HG03571 (cell line): ENCODE data around the gene HDAC4.

ENCODE experiments used
- ATAC-seq: cut with Tn5 transposase; IDR thresholded peaks from one replicate; pipeline ENCODE4 v1.9.1; 2021; ENCODE audit not compliant: unreplicated experiment

Gene HDAC4

DNA sequence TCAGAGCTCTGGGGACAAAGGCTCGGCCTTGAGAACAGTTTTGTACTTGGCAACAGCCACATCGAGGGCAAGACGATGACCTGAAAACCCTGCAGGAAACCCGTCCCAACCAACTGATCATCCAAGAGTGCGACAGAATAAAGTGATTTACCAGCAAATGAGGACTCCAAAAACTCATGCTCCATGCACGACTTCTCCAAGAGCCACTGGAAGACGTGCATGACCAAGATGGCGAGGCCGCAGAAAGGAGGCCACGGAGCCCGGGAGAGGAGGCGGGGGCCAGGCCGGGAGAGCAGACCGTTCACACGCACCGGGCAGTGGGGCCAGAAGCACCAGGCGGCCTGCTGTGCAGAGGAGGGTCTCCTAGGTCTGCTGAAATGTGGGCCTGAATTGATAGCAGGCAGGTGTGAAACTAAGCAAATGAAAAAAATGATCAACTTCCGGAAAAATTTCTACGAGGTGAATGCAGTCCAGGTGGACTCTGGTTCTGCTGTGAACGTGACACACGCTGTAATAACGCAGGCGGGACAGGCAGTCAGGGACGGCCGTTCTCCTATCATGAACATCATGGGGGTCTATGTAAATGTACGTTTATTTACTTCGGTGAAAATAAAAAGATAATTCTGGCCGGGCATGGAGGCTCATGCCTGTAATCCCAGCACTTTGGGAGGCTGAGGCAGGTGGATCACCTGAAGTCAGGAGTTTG, 252.2 kb downstream of the HDAC4 start:
- no peak for ATAC-seq

DNA sequence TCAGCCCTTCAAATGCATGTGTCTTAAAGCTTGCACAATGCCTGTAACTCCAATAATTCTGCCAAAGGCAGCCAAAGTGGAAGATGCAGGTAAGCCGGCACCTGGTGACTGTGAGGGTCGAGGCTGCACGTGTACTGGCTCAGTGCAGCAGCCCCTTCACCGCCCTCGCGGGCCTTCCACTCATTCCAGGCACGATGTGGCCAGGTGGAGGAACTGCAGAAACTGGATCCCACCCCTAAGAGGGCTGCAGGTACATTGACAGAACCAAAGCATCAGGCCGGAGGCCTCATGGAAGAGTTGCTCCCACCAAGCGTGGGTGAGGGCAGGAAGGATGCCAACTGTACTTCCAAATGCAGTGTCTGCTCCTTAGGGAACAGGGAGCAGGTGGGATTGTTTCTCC, 253.4 kb downstream of the HDAC4 start:
- ATAC-seq: no peak

- ATAC-seq: no peak
Observed at GRCh38 chr2:239146741-239147181, 254.1 kb downstream of the HDAC4 start.

DNA sequence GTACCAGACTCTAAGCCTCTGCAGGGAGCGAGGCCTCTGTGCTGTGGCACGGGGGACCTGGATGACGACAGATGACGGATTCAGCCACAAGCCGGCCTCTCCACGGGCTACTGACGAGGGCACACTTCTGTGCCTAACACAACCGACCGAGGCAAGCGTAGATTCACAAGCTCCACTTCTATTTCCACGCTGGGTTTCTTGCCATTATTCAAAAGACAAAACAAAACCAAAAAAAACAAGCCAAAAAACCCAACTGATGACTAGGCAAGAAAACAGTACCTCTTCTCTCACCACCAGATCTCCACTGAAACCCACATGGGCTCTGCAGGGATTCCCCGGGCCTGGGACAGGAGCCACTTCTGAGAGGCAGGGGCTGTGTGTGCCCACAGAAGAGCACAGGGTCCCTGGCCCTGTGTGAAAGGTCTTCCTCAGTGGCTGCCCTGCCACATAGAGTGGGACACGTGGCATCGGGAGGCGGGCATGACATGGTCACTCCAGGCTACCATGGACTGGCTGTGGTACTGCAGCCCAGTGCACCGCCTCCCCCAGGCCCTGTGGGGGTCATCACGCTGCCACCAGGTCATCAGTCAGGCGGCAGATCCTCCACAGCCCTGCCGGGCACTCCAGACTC, 254.7 kb downstream of the HDAC4 start:
- no peak for ATAC-seq

DNA sequence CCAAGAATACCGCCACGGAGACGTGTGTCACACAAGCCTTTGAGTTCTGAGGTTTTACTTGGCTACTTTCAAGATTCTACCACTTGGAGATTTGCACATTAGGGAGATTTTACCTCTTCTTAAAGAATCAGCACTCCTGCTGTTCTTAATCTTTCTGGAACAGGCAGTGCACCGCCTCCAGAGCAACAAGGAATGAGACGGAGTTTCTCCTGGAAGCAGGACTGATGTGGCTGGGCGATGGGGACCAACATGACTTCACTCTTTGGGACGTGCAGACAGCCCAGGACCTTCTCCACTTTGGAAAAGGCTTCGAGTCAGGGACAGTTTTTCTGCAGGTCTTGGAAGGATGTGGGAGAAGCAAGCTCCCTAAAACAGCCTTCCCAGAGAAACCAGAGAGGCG, 255.2 kb downstream of the HDAC4 start:
- ATAC-seq: no peak

- no peak for ATAC-seq
Observed at GRCh38 chr2:239145106-239145505, 255.7 kb downstream of the HDAC4 start.

DNA sequence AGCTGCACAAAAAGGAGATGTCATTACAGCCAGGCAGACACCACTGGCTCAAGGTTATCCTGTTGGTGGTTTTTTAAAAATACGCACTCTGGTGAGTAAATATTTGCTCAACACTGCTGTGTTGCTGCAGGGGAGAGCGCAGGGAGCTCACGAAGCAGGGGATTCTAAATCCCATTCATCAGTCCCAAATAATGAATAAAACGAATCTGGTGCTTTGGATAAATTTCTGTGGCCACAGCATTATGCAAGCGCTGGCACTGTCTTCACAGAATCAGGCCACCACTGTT, 256.2 kb downstream of the HDAC4 start:
- ATAC-seq: no peak

- ATAC-seq: no peak
Observed at GRCh38 chr2:239143858-239144712, 256.7 kb downstream of the HDAC4 start.

GRCh38 chr2:239142806-239143205, 258.0 kb downstream of the HDAC4 start:
- ATAC-seq: no peak

- ATAC-seq: no peak
Observed at GRCh38 chr2:239142296-239142695, 258.5 kb downstream of the HDAC4 start.

DNA sequence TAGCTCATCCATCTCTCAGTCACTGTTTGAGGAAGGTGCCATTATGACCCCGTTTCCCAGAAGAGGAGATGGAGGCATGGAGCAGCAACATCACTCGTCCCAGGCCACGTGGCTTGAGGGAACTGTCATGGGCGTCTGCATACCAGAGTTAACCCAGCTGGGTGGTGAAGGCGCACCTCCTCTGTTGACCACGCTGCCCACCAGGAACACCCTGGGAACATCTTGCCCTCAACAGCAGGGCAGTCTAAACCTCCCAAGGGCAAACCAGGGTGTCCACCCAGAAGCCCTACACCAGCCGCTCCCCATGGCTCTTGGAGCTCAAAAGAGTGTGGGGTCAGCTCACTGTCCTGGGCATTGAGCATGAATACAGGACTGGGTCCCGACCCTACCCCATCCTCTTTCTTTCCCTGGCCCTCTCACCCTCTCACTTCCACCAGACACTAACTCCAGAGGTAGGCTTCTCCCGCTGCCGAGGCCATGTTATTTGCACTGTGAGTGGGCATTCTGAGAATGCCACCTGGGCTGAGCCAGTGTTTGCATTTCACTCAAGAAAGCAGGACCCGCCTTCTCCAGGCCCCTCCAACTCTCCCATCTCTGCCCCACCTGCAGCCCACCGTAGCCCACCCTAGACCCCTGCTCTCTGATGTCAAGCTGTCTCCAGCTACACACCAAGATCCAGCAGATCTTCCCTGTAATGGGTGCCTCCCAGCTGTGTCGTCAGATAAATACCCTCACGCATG, 259.6 kb downstream of the HDAC4 start:
- no peak for ATAC-seq

- no peak for ATAC-seq
Observed at GRCh38 chr2:239140346-239141020, 260.3 kb downstream of the HDAC4 start.

GRCh38 chr2:239139566-239139965, 261.3 kb downstream of the HDAC4 start:
- no peak for ATAC-seq

GRCh38 chr2:239139101-239139500, 261.7 kb downstream of the HDAC4 start:
- no peak for ATAC-seq

- ATAC-seq: no peak
Observed at GRCh38 chr2:239138610-239139009, 262.2 kb downstream of the HDAC4 start.

DNA sequence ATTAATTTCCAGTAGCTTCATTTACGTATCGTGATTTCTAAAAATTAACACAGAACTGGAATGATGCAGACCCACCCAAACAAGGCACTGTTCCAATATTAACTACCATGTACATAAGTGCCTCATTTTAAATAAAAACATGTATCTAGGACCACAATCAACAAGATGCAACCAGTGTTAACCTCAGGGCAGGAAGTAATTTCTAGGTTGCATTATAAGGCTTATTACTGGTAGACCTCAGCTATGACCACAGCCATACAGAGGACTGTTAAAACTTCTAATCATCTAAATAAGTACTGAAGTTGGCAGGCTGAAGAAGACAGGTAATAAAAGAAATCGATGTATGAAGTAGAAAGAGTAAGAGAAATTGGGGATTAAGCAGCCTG, 262.9 kb downstream of the HDAC4 start:
- no peak for ATAC-seq

- ATAC-seq: no peak
Observed at GRCh38 chr2:239137165-239137897, 263.5 kb downstream of the HDAC4 start.

DNA sequence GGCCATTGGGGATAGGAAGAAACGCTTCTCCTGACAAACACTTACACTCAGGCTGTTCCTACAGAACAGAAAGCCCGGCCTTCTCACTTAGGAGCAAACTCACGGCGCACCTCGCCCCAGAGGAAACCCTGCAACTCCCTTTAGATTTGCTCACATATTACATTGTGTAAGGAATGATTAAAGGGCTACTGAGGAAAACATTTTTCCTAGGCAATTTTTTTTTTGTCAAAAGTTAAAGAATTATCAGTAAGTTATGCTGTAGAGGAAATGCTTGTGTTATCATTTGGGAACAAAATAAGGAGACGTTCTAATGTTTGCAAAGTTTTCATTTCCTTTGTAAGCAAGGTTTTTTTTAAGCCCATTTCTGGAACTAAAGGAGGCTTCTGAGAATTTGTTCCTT, 264.1 kb downstream of the HDAC4 start:
- no peak for ATAC-seq

DNA sequence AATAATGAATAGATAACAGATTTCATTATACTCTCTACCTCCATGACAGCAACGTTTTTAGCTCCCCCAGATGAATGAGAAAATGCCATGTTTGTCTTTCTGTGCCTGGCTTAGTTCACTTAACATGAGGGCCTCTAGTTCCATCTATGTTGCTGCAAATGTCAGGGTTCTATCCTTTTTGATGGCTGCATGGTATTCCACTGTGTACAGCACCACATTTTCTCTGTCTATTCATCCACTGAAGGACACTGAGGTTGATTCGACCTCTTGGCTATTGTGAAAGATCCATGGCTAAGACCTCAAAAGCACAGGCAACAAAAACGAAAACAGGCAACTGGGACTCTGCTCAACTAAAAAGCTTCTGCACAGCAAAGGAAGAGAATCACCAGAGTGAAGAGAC, 264.6 kb downstream of the HDAC4 start:
- ATAC-seq: no peak

DNA sequence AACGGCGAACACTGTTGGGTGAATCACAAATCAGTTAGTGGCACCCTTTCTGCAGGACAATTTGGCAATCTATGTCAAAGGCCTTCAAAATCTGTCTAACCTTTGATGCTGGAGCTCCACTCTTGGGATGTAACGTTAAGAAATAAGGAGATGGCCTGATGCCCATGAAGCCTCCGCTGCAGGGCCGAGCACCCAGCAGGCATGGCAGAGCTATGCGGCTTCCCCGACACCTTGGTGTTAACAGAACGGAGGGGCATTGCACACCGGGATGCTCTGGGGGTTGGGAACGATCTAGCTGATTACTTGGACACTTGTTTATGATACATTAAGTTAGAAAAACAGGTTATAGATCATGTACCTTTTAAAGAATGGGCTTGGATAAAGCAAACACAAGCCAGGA, 265.3 kb downstream of the HDAC4 start:
- no peak for ATAC-seq
